OCI-LY7 (cell line): ENCODE results near the gene BSCL2. TPM values are rescaled to one million over a fixed set of nuclear protein-coding genes. Genes with fewer than 3 reads are reported as not detected.
"Not testable (repeated sequence)": the region's sequence is repeated elsewhere in the genome, so short reads cannot be mapped to it uniquely, and the experiment has no call there.

Source experiments
- BruUV-seq: library from RNA; stranded (reverse); fragments of 400-500 nt; replicated peaks from 2 replicates; lab custom pipeline; 2021; lab: Mats Ljungman, UMichigan
- CTCF ChIA-PET: fragments of 300-600 bp; sonication (Branson Sonifier 250); formaldehyde crosslinking; loops from one replicate; lab custom pipeline; 2022; ENCODE audit warnings: antibody characterized with exemption; ENCODE audit not compliant: unreplicated experiment; lab: Charles Lee
- POLR2A ChIA-PET: fragments of 300-600 bp; sonication (Branson Sonifier 250); formaldehyde crosslinking; loops from one replicate; lab custom pipeline; 2022; ENCODE audit warnings: antibody characterized with exemption; lab: Charles Lee
- DNase-seq: peaks from one replicate; pipeline ENCODE4 v3.0.0-alpha.2; 2015; ENCODE audit warnings: low spot score
- H2AFZ ChIP-seq: fragments of 200-600 bp; sonication (generic), shearing (Covaris generic); 2 replicates; pipeline ENCODE4 v1.6.1; 2014; ENCODE audit warnings: mild to moderate bottlenecking, antibody characterized with exemption, low read length, moderate library complexity
- H3K27ac ChIP-seq: fragments of 200-600 bp; sonication (generic); 2 replicates; pipeline ENCODE4 v1.5.1; 2014; ENCODE audit warnings: mixed run types, low read depth, mild to moderate bottlenecking, moderate library complexity, low read length, inconsistent platforms; ENCODE audit not compliant: poor library complexity, severe bottlenecking
- H3K36me3 ChIP-seq: fragments of 200-600 bp; sonication (generic); 2 replicates; pipeline ENCODE4 v1.6.1; 2014; ENCODE audit warnings: mild to moderate bottlenecking, antibody characterized with exemption, low read length, moderate library complexity, mixed read lengths; ENCODE audit not compliant: insufficient read depth
- H3K4me1 ChIP-seq: fragments of 200-600 bp; sonication (generic); 2 replicates; pipeline ENCODE4 v1.5.1; 2014; ENCODE audit warnings: mild to moderate bottlenecking, low read length; ENCODE audit not compliant: insufficient read depth, poor library complexity, severe bottlenecking
- H3K4me2 ChIP-seq: fragments of 200-600 bp; sonication (generic); 2 replicates; pipeline ENCODE4 v1.6.1; 2014; ENCODE audit warnings: mild to moderate bottlenecking, low read length
- H3K4me3 ChIP-seq: fragments of 200-600 bp; sonication (generic); 2 replicates; pipeline ENCODE4 v1.5.1; 2014; ENCODE audit warnings: mild to moderate bottlenecking, low read depth, low read length; ENCODE audit not compliant: poor library complexity, severe bottlenecking
- H3K79me2 ChIP-seq: fragments of 200-600 bp; sonication (generic); 2 replicates; pipeline ENCODE4 v1.6.1; 2016; ENCODE audit warnings: low read depth, mild to moderate bottlenecking, low read length, moderate library complexity, mixed read lengths; ENCODE audit not compliant: insufficient read depth
- H3K9me2 ChIP-seq: fragments of 200-600 bp; sonication (generic); 2 replicates; pipeline ENCODE4 v1.6.1; 2016; ENCODE audit warnings: mild to moderate bottlenecking, low read length, mixed read lengths; ENCODE audit not compliant: insufficient read depth
- H3K9me3 ChIP-seq: fragments of 200-600 bp; sonication (generic); 2 replicates; pipeline ENCODE4 v1.6.1; 2014; ENCODE audit warnings: mild to moderate bottlenecking, mixed run types, low read length, mixed read lengths
- H4K20me1 ChIP-seq: fragments of 200-600 bp; sonication (generic); 2 replicates; pipeline ENCODE4 v1.6.1; 2014; ENCODE audit warnings: mild to moderate bottlenecking, antibody characterized with exemption, low read length, moderate library complexity, mixed read lengths; ENCODE audit not compliant: insufficient read depth
- CTCF ChIP-seq: fragments of 200-600 bp; sonication (generic); conservative IDR thresholded peaks from 2 replicates; pipeline ENCODE4 v1.5.1; 2014; ENCODE audit warnings: mild to moderate bottlenecking, antibody characterized with exemption, low read length, moderate library complexity, mixed read lengths
- EZH2phosphoT487 ChIP-seq: fragments of 200-600 bp; sonication (generic); IDR thresholded peaks from 2 replicates; pipeline ENCODE4 v1.6.1; 2018; ENCODE audit warnings: low read depth, borderline replicate concordance, mild to moderate bottlenecking, mixed run types, antibody characterized with exemption, low read length, moderate library complexity, mixed read lengths
- intact Hi-C: fragments of 100-400 bp; cut with micrococcal nuclease; formaldehyde crosslinking; loops from one replicate; pipeline ENCODE4 v1.10.0; 2022; ENCODE audit not compliant: unreplicated experiment
- total RNA-seq, 2 experiments: library from RNA; depleted of rRNA in 1 of 2; stranded (reverse); fragments of >200 nt in 1 of 2; shearing (Covaris generic) in 1 of 2; gene quantifications; 2 replicates each; pipeline ENCODE4 v1.2.3, GENCODE V29; 2014 to 2022

The BSCL2 gene
- total RNA-seq, 2 experiments from 2014 or later = 20.7 to 46.2 TPM

- POLR2A ChIA-PET = interaction anchor here (1.2 kb wide), 1 partner anchor 9 kb away, joined by 5 read pairs; the partner anchor contains the start of gene POLR2G
- no peak for DNase-seq
- Histone ChIP-seq H4K20me1 (no peaks in the 10 kb centered on the region), H3K36me3 (no peaks in the 10 kb centered on the region), H3K4me2 (no peak overlapping the region), H2AFZ (no peak overlapping the region), H3K4me1 (peaks cover 25% of the 10 kb centered on the region), H3K9me2 (no peaks in the 10 kb centered on the region), H3K4me3 (no peak overlapping the region), H3K9me3 (no peaks in the 10 kb centered on the region), H3K27ac (no peak overlapping the region), H3K79me2 (no peaks in the 10 kb centered on the region)
- BruUV-seq = no TSS peak
- CTCF ChIA-PET = no interaction called here
- no peak for TF ChIP-seq EZH2phosphoT487
- no peak for TF ChIP-seq CTCF
- intact Hi-C loops = no loop called here
Measured at GRCh38 chr11:62752177-62752785, 45.1 kb upstream of the BSCL2 start.

GRCh38 chr11:62749931-62750330, 42.7 kb upstream of the BSCL2 start:
- H3K36me3 ChIP-seq, CTCF ChIA-PET, H3K4me2 ChIP-seq, H3K9me2 ChIP-seq, intact Hi-C loops, H3K4me3 ChIP-seq, H3K27ac ChIP-seq, H3K9me3 ChIP-seq, H2AFZ ChIP-seq, DNase-seq, H4K20me1 ChIP-seq, BruUV-seq, H3K79me2 ChIP-seq: not testable (repeated sequence)
- POLR2A ChIA-PET = interaction anchor here (0.6 to 0.7 kb wide), 3 partner anchors 47 to 846 kb away, joined by 3 to 4 read pairs (median 3); no protein-coding TSS in a partner anchor
- peaks cover 26% of the 10 kb centered on the region for H3K4me1 ChIP-seq

GRCh38 chr11:62747475-62748160, 40.4 kb upstream of the BSCL2 start:
- CTCF ChIA-PET = no interaction called here
- peaks cover 13% of the 10 kb centered on the region for H3K4me1 ChIP-seq
- peak overlapping the region; percentile 39 for H3K4me2 ChIP-seq
- H3K79me2 ChIP-seq = no peaks in the 10 kb centered on the region
- POLR2A ChIA-PET = interaction anchor here (1.1 to 2.2 kb wide), 2 partner anchors 14 to 20 kb away, joined by 3 to 9 read pairs; partner anchors contain the start of genes HNRNPUL2 and POLR2G
- BruUV-seq = no TSS peak
- H2AFZ ChIP-seq = no peak overlapping the region
- H3K4me3 ChIP-seq = no peak overlapping the region
- H3K9me2 ChIP-seq = no peaks in the 10 kb centered on the region
- no peaks in the 10 kb centered on the region for H3K9me3 ChIP-seq
- no peak overlapping the region for H3K27ac ChIP-seq
- H4K20me1 ChIP-seq = no peaks in the 10 kb centered on the region
- intact Hi-C loops = no loop called here
- DNase-seq = no peak
- no peak for TF ChIP-seq EZH2phosphoT487
- TF ChIP-seq CTCF = no peak
- no peaks in the 10 kb centered on the region for H3K36me3 ChIP-seq
